Measurements from ENCODE around the gene KLHL2. TPM values are rescaled to one million over a fixed set of nuclear protein-coding genes. Genes with fewer than 3 reads are reported as not detected.
"Not testable (repeated sequence)": the region's sequence is repeated elsewhere in the genome, so short reads cannot be mapped to it uniquely, and the experiment has no call there.

Gene KLHL2
- total RNA-seq, 2 donors from 2014 or later, result 11.6 to 16.0 TPM

- no peak overlapping the region for H3K27ac ChIP-seq (ENCODE audit: low read depth, low read length)
- peaks cover 92% of the 10 kb centered on the region for H3K36me3 ChIP-seq (ENCODE audit: control insufficient read depth, insufficient read depth, low read length)
- no peaks in the 10 kb centered on the region for H3K9me3 Mint-ChIP-seq
- H3K4me1 Mint-ChIP-seq, result peaks cover 29% of the 10 kb centered on the region
- no peak overlapping the region for H3K27ac Mint-ChIP-seq
- 92 to 97% methylated on average over 6 of the region's 6 CpGs for WGBS, 2 experiments (ENCODE audit: insufficient coverage in 1 of 2, insufficient read length in 1 of 2)
- H3K4me3 Mint-ChIP-seq, result no peak overlapping the region
- no peak overlapping the region for H3K9ac ChIP-seq (ENCODE audit: extremely low read depth, low read length, poor library complexity, severe bottlenecking)
- H3K27me3 ChIP-seq (ENCODE audit: control insufficient read depth, insufficient read depth, low read length, poor library complexity, severe bottlenecking), result no peaks in the 10 kb centered on the region
- no peak for DNase-seq
- H3K4me1 ChIP-seq (ENCODE audit: control insufficient read depth, insufficient read depth, low read length), result peaks cover 5% of the 10 kb centered on the region
- no peak overlapping the region for H3K4me3 ChIP-seq (ENCODE audit: low read length)
- H3K36me3 Mint-ChIP-seq (ENCODE audit: low read depth), result peaks cover 50% of the 10 kb centered on the region
- no peaks in the 10 kb centered on the region for H3K27me3 Mint-ChIP-seq (ENCODE audit: insufficient read depth)
- no peaks in the 10 kb centered on the region for H3K9me3 ChIP-seq (ENCODE audit: control insufficient read depth, low read length)
- TF ChIP-seq CTCF (conservative IDR thresholded peaks at IDR 0.05), result no peak
Observed at GRCh38 chr4:165336743-165337142, 129.4 kb downstream of the KLHL2 start.

GRCh38 chr4:165342340-165342739 is 135.0 kb downstream of the KLHL2 start:
- H3K4me3 ChIP-seq (ENCODE audit: low read length); H3K4me3 Mint-ChIP-seq; H3K4me1 ChIP-seq (ENCODE audit: control insufficient read depth, insufficient read depth, low read length); H3K9me3 Mint-ChIP-seq; H3K9me3 ChIP-seq (ENCODE audit: control insufficient read depth, low read length); H3K9ac ChIP-seq (ENCODE audit: extremely low read depth, low read length, poor library complexity, severe bottlenecking); DNase-seq; H3K27me3 ChIP-seq (ENCODE audit: control insufficient read depth, insufficient read depth, low read length, poor library complexity, severe bottlenecking); H3K27ac ChIP-seq (ENCODE audit: low read depth, low read length); H3K27me3 Mint-ChIP-seq (ENCODE audit: insufficient read depth); H3K27ac Mint-ChIP-seq; H3K4me1 Mint-ChIP-seq: not testable (repeated sequence)
- WGBS, 2 experiments (ENCODE audit: insufficient coverage in 1 of 2, insufficient read length in 1 of 2), result 94 to 100% methylated on average over 2 to 5 of the region's 5 CpGs
- H3K36me3 ChIP-seq (ENCODE audit: control insufficient read depth, insufficient read depth, low read length), result peaks cover 61% of the 10 kb centered on the region
- H3K36me3 Mint-ChIP-seq (ENCODE audit: low read depth), result peaks cover 37% of the 10 kb centered on the region

GRCh38 chr4:165343353-165344191 is 136.2 kb downstream of the KLHL2 start:
- Histone ChIP-seq H3K27me3 (ENCODE audit: control insufficient read depth, insufficient read depth, low read length, poor library complexity, severe bottlenecking) (no peaks in the 10 kb centered on the region), H3K36me3 (ENCODE audit: control insufficient read depth, insufficient read depth, low read length) (peaks cover 51% of the 10 kb centered on the region), H3K9me3 (ENCODE audit: control insufficient read depth, low read length) (no peaks in the 10 kb centered on the region), H3K9ac (ENCODE audit: extremely low read depth, low read length, poor library complexity, severe bottlenecking) (no peak overlapping the region), H3K4me3 (ENCODE audit: low read length) (no peak overlapping the region), H3K27ac (ENCODE audit: low read depth, low read length) (no peak overlapping the region), H3K4me1 (ENCODE audit: control insufficient read depth, insufficient read depth, low read length) (no peaks in the 10 kb centered on the region)
- WGBS, 2 experiments (ENCODE audit: insufficient coverage in 1 of 2, insufficient read length in 1 of 2), result 87 to 95% methylated on average over 6 to 13 of the region's 13 CpGs
- H3K27ac Mint-ChIP-seq, result no peak overlapping the region
- no peaks in the 10 kb centered on the region for H3K27me3 Mint-ChIP-seq (ENCODE audit: insufficient read depth)
- DNase-seq, result peak; percentile 67
- H3K4me3 Mint-ChIP-seq, result no peak overlapping the region
- peaks cover 28% of the 10 kb centered on the region for H3K36me3 Mint-ChIP-seq (ENCODE audit: low read depth)
- H3K9me3 Mint-ChIP-seq, result no peaks in the 10 kb centered on the region
- peak; percentile 71 for TF ChIP-seq CTCF (conservative IDR thresholded peaks at IDR 0.05)
- H3K4me1 Mint-ChIP-seq, result no peaks in the 10 kb centered on the region
